ENCODE results near the gene TUSC1.

- no peak for TF ChIP-seq POLR2A (IDR thresholded peaks at IDR 0.05; ENCODE audit: low read depth, low read length)
- TF ChIP-seq POLR2AphosphoS5 (IDR thresholded peaks at IDR 0.05; ENCODE audit: low read depth, low read length): no peak
- no peak for TF ChIP-seq TAF1 (IDR thresholded peaks at IDR 0.05; ENCODE audit: borderline replicate concordance, low read depth, low read length)
Measured at GRCh38 chr9:25636026-25636425, 42.2 kb downstream of the TUSC1 start.
